Neural progenitor cell (in vitro differentiated cells): ENCODE measurements around the gene TENM3.

ENCODE experiments used
- EZH2 ChIP-seq: fragments of 200-600 bp; sonication (generic); IDR thresholded peaks from 2 replicates; pipeline ENCODE4 v1.6.1; 2017; ENCODE audit warnings: antibody characterized with exemption, mild to moderate bottlenecking, moderate library complexity
- TF ChIP-seq, protein P1 (sequence below): fragments of 200-600 bp; sonication (generic); IDR thresholded peaks from 2 replicates; pipeline ENCODE4 v1.5.1; 2017; ENCODE audit warnings: antibody characterized with exemption, mild to moderate bottlenecking

GRCh38 chr4:182807767-182808548, 564.8 kb downstream of the TENM3 start:
- TF ChIP-seq, protein P1, sequence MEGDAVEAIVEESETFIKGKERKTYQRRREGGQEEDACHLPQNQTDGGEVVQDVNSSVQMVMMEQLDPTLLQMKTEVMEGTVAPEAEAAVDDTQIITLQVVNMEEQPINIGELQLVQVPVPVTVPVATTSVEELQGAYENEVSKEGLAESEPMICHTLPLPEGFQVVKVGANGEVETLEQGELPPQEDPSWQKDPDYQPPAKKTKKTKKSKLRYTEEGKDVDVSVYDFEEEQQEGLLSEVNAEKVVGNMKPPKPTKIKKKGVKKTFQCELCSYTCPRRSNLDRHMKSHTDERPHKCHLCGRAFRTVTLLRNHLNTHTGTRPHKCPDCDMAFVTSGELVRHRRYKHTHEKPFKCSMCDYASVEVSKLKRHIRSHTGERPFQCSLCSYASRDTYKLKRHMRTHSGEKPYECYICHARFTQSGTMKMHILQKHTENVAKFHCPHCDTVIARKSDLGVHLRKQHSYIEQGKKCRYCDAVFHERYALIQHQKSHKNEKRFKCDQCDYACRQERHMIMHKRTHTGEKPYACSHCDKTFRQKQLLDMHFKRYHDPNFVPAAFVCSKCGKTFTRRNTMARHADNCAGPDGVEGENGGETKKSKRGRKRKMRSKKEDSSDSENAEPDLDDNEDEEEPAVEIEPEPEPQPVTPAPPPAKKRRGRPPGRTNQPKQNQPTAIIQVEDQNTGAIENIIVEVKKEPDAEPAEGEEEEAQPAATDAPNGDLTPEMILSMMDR, result no peak
- TF ChIP-seq EZH2, result no peak
